GM12878 (cell line): Measurements from ENCODE around the gene ALDH1A1. TPM values are rescaled to one million over a fixed set of nuclear protein-coding genes. Genes with fewer than 3 reads are reported as not detected.

Experiments used
- ATAC-seq: fragments of 200-7000 bp; cut with Tn5 transposase; 3 replicates; pipeline ENCODE4 v1.9.1; 2020; ENCODE audit warnings: mild to moderate bottlenecking, moderate library complexity
- BruUV-seq: library from RNA; stranded (reverse); fragments of 400-500 nt; replicated peaks from 2 replicates; lab custom pipeline; 2021; lab: Mats Ljungman, UMichigan
- CTCF ChIA-PET: fragments of 300-600 bp; sonication (Branson Sonifier 250); formaldehyde crosslinking; extraction: SDS; loops from one replicate; lab custom pipeline; 2021; ENCODE audit warnings: inconsistent platforms; lab: Yijun Ruan, JAX
- POLR2A ChIA-PET: fragments of 350-600 bp; formaldehyde crosslinking; extraction: SDS; loops from one replicate; lab custom pipeline; 2021; ENCODE audit warnings: inconsistent platforms; lab: Charles Lee
- RAD21 ChIA-PET: fragments of 300-600 bp; sonication (Branson Sonifier 250); formaldehyde crosslinking; loops from one replicate; lab custom pipeline; 2023; ENCODE audit warnings: antibody characterized with exemption; ENCODE audit not compliant: unreplicated experiment; lab: Charles Lee
- SMC1A ChIA-PET: fragments of 300-600 bp; sonication (Branson Sonifier 250); formaldehyde crosslinking; loops from one replicate; lab custom pipeline; 2023; ENCODE audit not compliant: unreplicated experiment, uncharacterized antibody; lab: Charles Lee
- DNase-seq: peaks from one replicate; pipeline ENCODE4 v3.0.0-alpha.2; 2011; ENCODE audit warnings: low read depth, low spot score
- FAIRE-seq: peaks from 3 replicates; lab custom pipeline; 2011; peaks lifted over from hg19 to GRCh38; lab: Jason Lieb, UNC
- H2AFZ ChIP-seq: 2 replicates; pipeline ENCODE4 v1.6.0; 2011; ENCODE audit warnings: low read depth, low read length, control low read depth; ENCODE audit not compliant: control insufficient read depth
- H3K27ac ChIP-seq: 2 replicates; pipeline ENCODE4 v1.5.1; 2011; ENCODE audit warnings: control low read depth; ENCODE audit not compliant: control insufficient read depth, insufficient read depth
- H3K27me3 ChIP-seq, 2 experiments: replicated peaks in 1 of 2; 2 replicates each; pipeline versions ENCODE4 v1.6.0 to v1.6.1; 2011; ENCODE audit warnings: low read length in 1 of 2; ENCODE audit not compliant: control insufficient read depth in 2 of 2, insufficient read depth in 2 of 2
- H3K36me3 ChIP-seq, 2 experiments: 2 replicates each; pipeline ENCODE4 v1.5.1; 2011; ENCODE audit warnings: low read length in 1 of 2; ENCODE audit not compliant: control insufficient read depth in 2 of 2, insufficient read depth in 2 of 2
- H3K4me1 ChIP-seq: 2 replicates; pipeline ENCODE4 v1.6.1; 2011; ENCODE audit warnings: mild to moderate bottlenecking, low read length, moderate library complexity, mixed read lengths; ENCODE audit not compliant: control insufficient read depth, insufficient read depth
- H3K4me2 ChIP-seq: 2 replicates; pipeline ENCODE4 v1.6.0; 2011; ENCODE audit warnings: control low read depth; ENCODE audit not compliant: control insufficient read depth, insufficient read depth
- H3K4me3 ChIP-seq: fragments of 200-600 bp; sonication (generic); 2 replicates; pipeline ENCODE4 v1.5.1; 2016
- H3K79me2 ChIP-seq: 2 replicates; pipeline ENCODE4 v1.6.0; 2011; ENCODE audit warnings: low read length; ENCODE audit not compliant: control insufficient read depth, insufficient read depth
- H3K9ac ChIP-seq: 2 replicates; pipeline ENCODE4 v1.8.0; 2011; ENCODE audit warnings: low read length, control low read depth, mixed read lengths; ENCODE audit not compliant: control insufficient read depth, insufficient read depth
- H3K9me3 ChIP-seq: replicated peaks from 3 replicates; pipeline ENCODE4 v1.5.1; 2011; ENCODE audit warnings: mild to moderate bottlenecking, low read length; ENCODE audit not compliant: control insufficient read depth, insufficient read depth
- H4K20me1 ChIP-seq: 2 replicates; pipeline ENCODE4 v1.6.0; 2011; ENCODE audit not compliant: control insufficient read depth, insufficient read depth
- BHLHE40 ChIP-seq, 2 experiments: fragments of 450-650 bp in 1 of 2; IDR thresholded peaks; 2 replicates each; pipeline ENCODE4 v1.6.1; 2011 to 2017; ENCODE audit warnings: low read depth in 2 of 2, borderline replicate concordance in 1 of 2, improper control_type of control experiment in 1 of 2, low read length in 1 of 2, mild to moderate bottlenecking in 1 of 2
- FOXK2 ChIP-seq: fragments of 450-650 bp; IDR thresholded peaks from 2 replicates; pipeline ENCODE4 v1.6.1; 2017; ENCODE audit warnings: mild to moderate bottlenecking, moderate library complexity
- MYC ChIP-seq: IDR thresholded peaks from 2 replicates; pipeline ENCODE4 v1.6.1; 2011; ENCODE audit warnings: mild to moderate bottlenecking, low read length, moderate library complexity, inconsistent platforms; ENCODE audit not compliant: insufficient read depth, insufficient replicate concordance, insufficient read length, severe bottlenecking
- NFIC ChIP-seq: IDR thresholded peaks from 2 replicates; pipeline ENCODE4 v1.6.1; 2012; ENCODE audit warnings: low read depth, mild to moderate bottlenecking, inconsistent platforms, low read length, moderate library complexity
- NRF1 ChIP-seq: conservative IDR thresholded peaks from 2 replicates; pipeline ENCODE4 v1.6.1; 2011; ENCODE audit warnings: mild to moderate bottlenecking, low read depth, low read length, improper control_type of control experiment
- POLR2AphosphoS2 ChIP-seq: IDR thresholded peaks from 2 replicates; pipeline ENCODE4 v1.6.1; 2011; ENCODE audit warnings: low read depth, mild to moderate bottlenecking, low read length, improper control_type of control experiment, moderate library complexity
- RFX5 ChIP-seq: IDR thresholded peaks from 2 replicates; pipeline ENCODE4 v1.6.1; 2011; ENCODE audit warnings: low read depth, low read length, improper control_type of control experiment
- YBX1 ChIP-seq: fragments of 450-650 bp; IDR thresholded peaks from 2 replicates; pipeline ENCODE4 v1.6.1; 2016; ENCODE audit warnings: antibody characterized with exemption
- in situ Hi-C: fragments of 300-500 bp; cut with MboI; formaldehyde crosslinking; loops from 9 replicates; pipeline ENCODE4 v1.14.3; 2018; ENCODE audit warnings: mixed read lengths
- intact Hi-C: fragments of 100-400 bp; cut with micrococcal nuclease; formaldehyde crosslinking; loops from one replicate; pipeline ENCODE4 v1.14.2; 2022; ENCODE audit not compliant: unreplicated experiment
- polyA plus RNA-seq, 11 experiments: library from polyadenylated mRNA; depleted of rRNA in 4 of 11; unstranded in 6 of 11; stranded (reverse) in 5 of 11; fragments of >200 nt; fragmentation: Nextera tagmentation in 4 of 11; fragmentation: Illumina TruSeq in 1 of 11; extraction: Ambion mirVana in 4 of 11; extraction: Trizol in 1 of 11; gene quantifications; 1 replicate in 1 of 11; 2 replicates in 10 of 11; pipeline versions ENCODE4 v1.2.1 to v1.2.3, GENCODE V29; 2011 to 2016; ENCODE audit warnings: inconsistent platforms in 2 of 11, missing spikeins in 2 of 11, low read depth in 1 of 11
- total RNA-seq, 4 experiments: library from RNA; depleted of rRNA in 3 of 4; stranded (reverse); fragments of >200 nt in 3 of 4; fragmentation: Illumina TruSeq in 1 of 4; extraction: Trizol in 1 of 4; gene quantifications; 2 replicates each; pipeline versions ENCODE4 v1.2.1 to v1.2.3, GENCODE V29; 2013 to 2021
- TF ChIP-seq, protein P1 (sequence below): fragments of 450-650 bp; IDR thresholded peaks from 2 replicates; pipeline ENCODE4 v1.6.1; 2017; ENCODE audit warnings: antibody characterized with exemption, mild to moderate bottlenecking, moderate library complexity
- TF ChIP-seq, protein P2 (sequence below): IDR thresholded peaks from 2 replicates; pipeline ENCODE4 v1.6.1; 2011; ENCODE audit warnings: mild to moderate bottlenecking, low read depth, low read length, moderate library complexity; ENCODE audit not compliant: insufficient replicate concordance
- TF ChIP-seq, protein P3 (sequence below): fragments of 450-650 bp; IDR thresholded peaks from 2 replicates; pipeline ENCODE4 v1.6.1; 2014; ENCODE audit warnings: mild to moderate bottlenecking
- TF ChIP-seq, protein P4 (sequence below): fragments of 450-650 bp; IDR thresholded peaks from 2 replicates; pipeline ENCODE4 v1.6.1; 2017; ENCODE audit warnings: low read depth, mild to moderate bottlenecking, moderate library complexity
- TF ChIP-seq, protein P5 (sequence below): fragments of 450-650 bp; formaldehyde crosslinking; IDR thresholded peaks from 2 replicates; pipeline ENCODE4 v1.4.0; 2020; ENCODE audit warnings: mild to moderate bottlenecking, moderate library complexity

Gene ALDH1A1
- total and polyA plus RNA-seq, 10 of the 15 experiments (the other 5 are each of a cell fraction or from before 2014, with no cell fraction given) = 0.03 to 0.54 TPM; not detected in 8

DNA sequence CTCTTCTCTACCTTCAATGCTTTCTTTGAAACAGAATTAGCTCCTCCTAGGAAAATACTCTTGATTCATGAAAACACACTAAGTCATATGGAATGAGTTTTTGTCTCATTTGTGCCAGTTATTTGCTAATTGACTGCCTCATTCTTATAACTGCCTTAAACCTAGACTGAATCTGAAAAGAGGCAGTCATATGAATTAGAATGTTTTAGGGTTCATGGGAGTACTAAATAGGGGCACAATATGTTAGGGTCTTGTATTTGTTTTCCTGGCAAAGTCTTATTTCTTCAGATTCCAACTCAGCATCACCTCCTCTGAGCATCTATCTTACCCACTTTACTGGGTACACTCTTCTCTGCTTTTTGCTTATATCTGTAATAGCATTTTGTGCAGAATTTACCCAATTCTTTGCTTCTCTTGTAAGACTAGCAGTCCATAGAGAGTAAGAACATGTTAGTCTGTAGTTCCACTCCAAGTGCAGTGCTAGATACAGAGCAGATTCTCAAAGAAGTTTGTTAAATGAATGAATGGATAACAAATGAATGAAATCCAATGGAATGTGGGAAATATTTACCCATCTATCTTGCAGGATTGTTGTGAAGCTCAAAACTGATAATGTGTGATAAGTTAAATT is 43.9 kb upstream of the ALDH1A1 start:
- ChIA-PET RAD21 (no interaction called here), SMC1A (no interaction called here), CTCF (no interaction called here), POLR2A (no interaction called here)
- no peak overlapping the region for H3K27ac ChIP-seq
- in situ Hi-C loops (no loop called here), intact Hi-C loops (no loop called here)
- no peaks in the 10 kb centered on the region for H3K4me1 ChIP-seq
- no peak for DNase-seq
- BruUV-seq = no TSS peak
- no peaks in the 10 kb centered on the region for H4K20me1 ChIP-seq
- H3K4me3 ChIP-seq = no peak overlapping the region
- no peaks in the 10 kb centered on the region for H3K9me3 ChIP-seq
- H3K9ac ChIP-seq = no peak overlapping the region
- H3K79me2 ChIP-seq = no peaks in the 10 kb centered on the region
- no peak overlapping the region for H2AFZ ChIP-seq
- peaks cover 0 to 3% of the 10 kb centered on the region in 2 experiments; a peak in 1 of 4 replicates for H3K27me3 ChIP-seq
- no peak overlapping the region for H3K4me2 ChIP-seq
- no peak for ATAC-seq
- no peak for FAIRE-seq
- H3K36me3 ChIP-seq = no peaks in the 10 kb centered on the region
- TF ChIP-seq, protein P1, sequence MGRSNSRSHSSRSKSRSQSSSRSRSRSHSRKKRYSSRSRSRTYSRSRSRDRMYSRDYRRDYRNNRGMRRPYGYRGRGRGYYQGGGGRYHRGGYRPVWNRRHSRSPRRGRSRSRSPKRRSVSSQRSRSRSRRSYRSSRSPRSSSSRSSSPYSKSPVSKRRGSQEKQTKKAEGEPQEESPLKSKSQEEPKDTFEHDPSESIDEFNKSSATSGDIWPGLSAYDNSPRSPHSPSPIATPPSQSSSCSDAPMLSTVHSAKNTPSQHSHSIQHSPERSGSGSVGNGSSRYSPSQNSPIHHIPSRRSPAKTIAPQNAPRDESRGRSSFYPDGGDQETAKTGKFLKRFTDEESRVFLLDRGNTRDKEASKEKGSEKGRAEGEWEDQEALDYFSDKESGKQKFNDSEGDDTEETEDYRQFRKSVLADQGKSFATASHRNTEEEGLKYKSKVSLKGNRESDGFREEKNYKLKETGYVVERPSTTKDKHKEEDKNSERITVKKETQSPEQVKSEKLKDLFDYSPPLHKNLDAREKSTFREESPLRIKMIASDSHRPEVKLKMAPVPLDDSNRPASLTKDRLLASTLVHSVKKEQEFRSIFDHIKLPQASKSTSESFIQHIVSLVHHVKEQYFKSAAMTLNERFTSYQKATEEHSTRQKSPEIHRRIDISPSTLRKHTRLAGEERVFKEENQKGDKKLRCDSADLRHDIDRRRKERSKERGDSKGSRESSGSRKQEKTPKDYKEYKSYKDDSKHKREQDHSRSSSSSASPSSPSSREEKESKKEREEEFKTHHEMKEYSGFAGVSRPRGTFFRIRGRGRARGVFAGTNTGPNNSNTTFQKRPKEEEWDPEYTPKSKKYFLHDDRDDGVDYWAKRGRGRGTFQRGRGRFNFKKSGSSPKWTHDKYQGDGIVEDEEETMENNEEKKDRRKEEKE = no peak
- TF ChIP-seq, protein P2, sequence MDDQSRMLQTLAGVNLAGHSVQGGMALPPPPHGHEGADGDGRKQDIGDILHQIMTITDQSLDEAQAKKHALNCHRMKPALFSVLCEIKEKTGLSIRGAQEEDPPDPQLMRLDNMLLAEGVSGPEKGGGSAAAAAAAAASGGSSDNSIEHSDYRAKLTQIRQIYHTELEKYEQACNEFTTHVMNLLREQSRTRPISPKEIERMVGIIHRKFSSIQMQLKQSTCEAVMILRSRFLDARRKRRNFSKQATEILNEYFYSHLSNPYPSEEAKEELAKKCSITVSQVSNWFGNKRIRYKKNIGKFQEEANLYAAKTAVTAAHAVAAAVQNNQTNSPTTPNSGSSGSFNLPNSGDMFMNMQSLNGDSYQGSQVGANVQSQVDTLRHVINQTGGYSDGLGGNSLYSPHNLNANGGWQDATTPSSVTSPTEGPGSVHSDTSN = no peak
- TF ChIP-seq NRF1 (no peak), POLR2AphosphoS2 (no peak), BHLHE40 (IDR thresholded peaks at IDR 0.05; ENCODE audit: borderline replicate concordance in 1 of 2, low read depth in 2 of 2, low read length in 1 of 2) (no peak), RFX5 (no peak), NFIC (no peak), YBX1 (no peak), MYC (no peak), FOXK2 (no peak)
- TF ChIP-seq, protein P3, sequence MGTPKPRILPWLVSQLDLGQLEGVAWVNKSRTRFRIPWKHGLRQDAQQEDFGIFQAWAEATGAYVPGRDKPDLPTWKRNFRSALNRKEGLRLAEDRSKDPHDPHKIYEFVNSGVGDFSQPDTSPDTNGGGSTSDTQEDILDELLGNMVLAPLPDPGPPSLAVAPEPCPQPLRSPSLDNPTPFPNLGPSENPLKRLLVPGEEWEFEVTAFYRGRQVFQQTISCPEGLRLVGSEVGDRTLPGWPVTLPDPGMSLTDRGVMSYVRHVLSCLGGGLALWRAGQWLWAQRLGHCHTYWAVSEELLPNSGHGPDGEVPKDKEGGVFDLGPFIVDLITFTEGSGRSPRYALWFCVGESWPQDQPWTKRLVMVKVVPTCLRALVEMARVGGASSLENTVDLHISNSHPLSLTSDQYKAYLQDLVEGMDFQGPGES = no peak
- TF ChIP-seq, protein P4, sequence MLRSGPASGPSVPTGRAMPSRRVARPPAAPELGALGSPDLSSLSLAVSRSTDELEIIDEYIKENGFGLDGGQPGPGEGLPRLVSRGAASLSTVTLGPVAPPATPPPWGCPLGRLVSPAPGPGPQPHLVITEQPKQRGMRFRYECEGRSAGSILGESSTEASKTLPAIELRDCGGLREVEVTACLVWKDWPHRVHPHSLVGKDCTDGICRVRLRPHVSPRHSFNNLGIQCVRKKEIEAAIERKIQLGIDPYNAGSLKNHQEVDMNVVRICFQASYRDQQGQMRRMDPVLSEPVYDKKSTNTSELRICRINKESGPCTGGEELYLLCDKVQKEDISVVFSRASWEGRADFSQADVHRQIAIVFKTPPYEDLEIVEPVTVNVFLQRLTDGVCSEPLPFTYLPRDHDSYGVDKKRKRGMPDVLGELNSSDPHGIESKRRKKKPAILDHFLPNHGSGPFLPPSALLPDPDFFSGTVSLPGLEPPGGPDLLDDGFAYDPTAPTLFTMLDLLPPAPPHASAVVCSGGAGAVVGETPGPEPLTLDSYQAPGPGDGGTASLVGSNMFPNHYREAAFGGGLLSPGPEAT = no peak
- TF ChIP-seq, protein P5, sequence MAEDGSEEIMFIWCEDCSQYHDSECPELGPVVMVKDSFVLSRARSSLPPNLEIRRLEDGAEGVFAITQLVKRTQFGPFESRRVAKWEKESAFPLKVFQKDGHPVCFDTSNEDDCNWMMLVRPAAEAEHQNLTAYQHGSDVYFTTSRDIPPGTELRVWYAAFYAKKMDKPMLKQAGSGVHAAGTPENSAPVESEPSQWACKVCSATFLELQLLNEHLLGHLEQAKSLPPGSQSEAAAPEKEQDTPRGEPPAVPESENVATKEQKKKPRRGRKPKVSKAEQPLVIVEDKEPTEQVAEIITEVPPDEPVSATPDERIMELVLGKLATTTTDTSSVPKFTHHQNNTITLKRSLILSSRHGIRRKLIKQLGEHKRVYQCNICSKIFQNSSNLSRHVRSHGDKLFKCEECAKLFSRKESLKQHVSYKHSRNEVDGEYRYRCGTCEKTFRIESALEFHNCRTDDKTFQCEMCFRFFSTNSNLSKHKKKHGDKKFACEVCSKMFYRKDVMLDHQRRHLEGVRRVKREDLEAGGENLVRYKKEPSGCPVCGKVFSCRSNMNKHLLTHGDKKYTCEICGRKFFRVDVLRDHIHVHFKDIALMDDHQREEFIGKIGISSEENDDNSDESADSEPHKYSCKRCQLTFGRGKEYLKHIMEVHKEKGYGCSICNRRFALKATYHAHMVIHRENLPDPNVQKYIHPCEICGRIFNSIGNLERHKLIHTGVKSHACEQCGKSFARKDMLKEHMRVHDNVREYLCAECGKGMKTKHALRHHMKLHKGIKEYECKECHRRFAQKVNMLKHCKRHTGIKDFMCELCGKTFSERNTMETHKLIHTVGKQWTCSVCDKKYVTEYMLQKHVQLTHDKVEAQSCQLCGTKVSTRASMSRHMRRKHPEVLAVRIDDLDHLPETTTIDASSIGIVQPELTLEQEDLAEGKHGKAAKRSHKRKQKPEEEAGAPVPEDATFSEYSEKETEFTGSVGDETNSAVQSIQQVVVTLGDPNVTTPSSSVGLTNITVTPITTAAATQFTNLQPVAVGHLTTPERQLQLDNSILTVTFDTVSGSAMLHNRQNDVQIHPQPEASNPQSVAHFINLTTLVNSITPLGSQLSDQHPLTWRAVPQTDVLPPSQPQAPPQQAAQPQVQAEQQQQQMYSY (CRISPR knock-in tag) = no peak
